KMS-11 (cell line): ENCODE results near the gene FCN2.

Experiments used
- H2AFZ ChIP-seq: fragments of 200-600 bp; sonication (generic); 2 replicates; pipeline ENCODE4 v1.6.1; 2016; ENCODE audit warnings: antibody characterized with exemption, mixed run types, low read depth
- H3K27ac ChIP-seq: fragments of 200-600 bp; sonication (generic); 2 replicates; pipeline ENCODE4 v1.6.1; 2016; ENCODE audit warnings: mild to moderate bottlenecking, mixed run types
- H3K27me3 ChIP-seq: fragments of 200-600 bp; sonication (generic); 2 replicates; pipeline ENCODE4 v1.6.1; 2017; ENCODE audit warnings: mild to moderate bottlenecking, low read depth, mixed run types, moderate library complexity; ENCODE audit not compliant: insufficient read depth
- H3K36me3 ChIP-seq: fragments of 200-600 bp; sonication (generic); 2 replicates; pipeline ENCODE4 v1.6.1; 2017; ENCODE audit warnings: mild to moderate bottlenecking, mixed run types; ENCODE audit not compliant: insufficient read depth
- H3K4me1 ChIP-seq: fragments of 200-600 bp; sonication (generic); 2 replicates; pipeline ENCODE4 v1.6.1; 2016; ENCODE audit warnings: mild to moderate bottlenecking, low read depth, mixed run types; ENCODE audit not compliant: poor library complexity, severe bottlenecking
- H3K4me2 ChIP-seq: fragments of 200-600 bp; sonication (generic); 2 replicates; pipeline ENCODE4 v1.7.0; 2016; ENCODE audit warnings: mild to moderate bottlenecking, mixed run types
- H3K4me3 ChIP-seq: fragments of 200-600 bp; sonication (generic); IDR thresholded peaks from 2 replicates; pipeline ENCODE4 v1.6.1; 2017; ENCODE audit warnings: low read depth, low read length, mixed read lengths; ENCODE audit not compliant: insufficient read depth
- H3K79me2 ChIP-seq: fragments of 200-600 bp; sonication (generic); 2 replicates; pipeline ENCODE4 v1.6.1; 2016; ENCODE audit warnings: low read depth, mixed run types; ENCODE audit not compliant: insufficient read depth
- H3K9ac ChIP-seq: fragments of 200-600 bp; sonication (generic); 2 replicates; pipeline ENCODE4 v1.6.1; 2016; ENCODE audit warnings: mild to moderate bottlenecking, mixed run types
- H4K20me1 ChIP-seq: fragments of 200-600 bp; sonication (generic); 2 replicates; pipeline ENCODE4 v1.6.1; 2016; ENCODE audit warnings: mild to moderate bottlenecking, mixed run types; ENCODE audit not compliant: insufficient read depth
- TF ChIP-seq, protein P1 (sequence below): fragments of 200-600 bp; sonication (generic); conservative IDR thresholded peaks from 2 replicates; pipeline ENCODE4 v1.6.1; 2017; ENCODE audit warnings: low read depth, mild to moderate bottlenecking, antibody characterized with exemption, low read length, moderate library complexity, mixed read lengths

The FCN2 gene

GRCh38 chr9:134930398-134930797, 49.8 kb downstream of the FCN2 start:
- TF ChIP-seq, protein P1, sequence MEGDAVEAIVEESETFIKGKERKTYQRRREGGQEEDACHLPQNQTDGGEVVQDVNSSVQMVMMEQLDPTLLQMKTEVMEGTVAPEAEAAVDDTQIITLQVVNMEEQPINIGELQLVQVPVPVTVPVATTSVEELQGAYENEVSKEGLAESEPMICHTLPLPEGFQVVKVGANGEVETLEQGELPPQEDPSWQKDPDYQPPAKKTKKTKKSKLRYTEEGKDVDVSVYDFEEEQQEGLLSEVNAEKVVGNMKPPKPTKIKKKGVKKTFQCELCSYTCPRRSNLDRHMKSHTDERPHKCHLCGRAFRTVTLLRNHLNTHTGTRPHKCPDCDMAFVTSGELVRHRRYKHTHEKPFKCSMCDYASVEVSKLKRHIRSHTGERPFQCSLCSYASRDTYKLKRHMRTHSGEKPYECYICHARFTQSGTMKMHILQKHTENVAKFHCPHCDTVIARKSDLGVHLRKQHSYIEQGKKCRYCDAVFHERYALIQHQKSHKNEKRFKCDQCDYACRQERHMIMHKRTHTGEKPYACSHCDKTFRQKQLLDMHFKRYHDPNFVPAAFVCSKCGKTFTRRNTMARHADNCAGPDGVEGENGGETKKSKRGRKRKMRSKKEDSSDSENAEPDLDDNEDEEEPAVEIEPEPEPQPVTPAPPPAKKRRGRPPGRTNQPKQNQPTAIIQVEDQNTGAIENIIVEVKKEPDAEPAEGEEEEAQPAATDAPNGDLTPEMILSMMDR: no peak
- Histone ChIP-seq H3K4me2 (no peak overlapping the region), H3K36me3 (no peaks in the 10 kb centered on the region), H3K27ac (no peak overlapping the region), H3K27me3 (peaks cover 47% of the 10 kb centered on the region; the same call in 1 of the 2 replicates), H3K4me1 (no peaks in the 10 kb centered on the region), H3K4me3 (no peak overlapping the region), H3K9ac (no peak overlapping the region), H3K79me2 (no peaks in the 10 kb centered on the region), H2AFZ (no peak overlapping the region), H4K20me1 (no peaks in the 10 kb centered on the region)

DNA sequence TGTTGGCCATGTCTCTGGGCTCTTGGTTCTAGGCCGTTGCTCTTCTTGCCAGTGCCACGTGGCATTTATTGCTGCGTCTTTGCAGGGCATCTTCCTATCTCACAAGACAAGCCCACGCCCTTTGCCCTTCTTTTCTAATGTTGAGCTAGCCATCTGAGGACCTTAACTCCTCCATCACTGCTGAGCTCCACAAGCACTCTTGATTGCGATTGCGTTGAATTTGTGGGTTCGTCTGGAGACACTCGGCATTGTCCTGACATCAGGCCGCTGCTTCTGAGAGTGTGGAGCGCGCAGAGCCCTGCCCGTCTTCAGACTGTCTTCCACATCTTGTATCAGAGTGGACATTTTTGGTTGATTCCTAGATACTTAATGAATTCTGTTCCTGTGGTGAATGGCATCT, 51.6 kb downstream of the FCN2 start:
- Histone ChIP-seq H3K36me3 (no peaks in the 10 kb centered on the region), H3K27me3 (peaks cover 60% of the 10 kb centered on the region), H3K79me2 (no peaks in the 10 kb centered on the region), H4K20me1 (no peaks in the 10 kb centered on the region), H3K27ac (no peak overlapping the region), H3K4me1 (no peaks in the 10 kb centered on the region), H2AFZ (no peak overlapping the region), H3K4me2 (no peak overlapping the region), H3K4me3 (no peak overlapping the region), H3K9ac (no peak overlapping the region)
- TF ChIP-seq, protein P1: no peak

DNA sequence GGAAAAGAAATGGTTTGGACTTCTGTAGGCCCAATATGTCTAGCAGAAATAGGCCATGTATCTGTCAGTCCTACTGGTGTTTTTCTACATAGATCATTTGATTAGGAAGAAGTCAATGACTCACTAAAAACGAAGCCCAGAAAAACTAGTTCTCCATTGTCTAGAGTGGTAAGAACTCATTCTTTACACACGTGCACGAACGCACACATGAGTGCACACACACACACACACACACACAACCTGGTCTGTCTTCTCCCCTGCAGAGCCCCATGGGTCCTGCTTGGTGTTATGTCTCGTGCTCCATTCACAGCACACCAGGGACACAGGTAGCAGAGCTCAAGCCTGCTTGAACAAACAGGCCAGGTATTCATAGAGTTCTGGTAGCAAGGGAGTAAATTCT, 52.0 kb downstream of the FCN2 start:
- Histone ChIP-seq H4K20me1 (no peaks in the 10 kb centered on the region), H3K36me3 (no peaks in the 10 kb centered on the region), H2AFZ (no peak overlapping the region), H3K9ac (no peak overlapping the region), H3K27ac (no peak overlapping the region), H3K4me2 (no peak overlapping the region), H3K4me3 (no peak overlapping the region), H3K4me1 (no peaks in the 10 kb centered on the region), H3K79me2 (no peaks in the 10 kb centered on the region), H3K27me3 (peaks cover 62% of the 10 kb centered on the region)
- TF ChIP-seq, protein P1: no peak

GRCh38 chr9:134933076-134933659, 52.6 kb downstream of the FCN2 start:
- H3K4me1 ChIP-seq: no peaks in the 10 kb centered on the region
- no peak overlapping the region for H3K4me3 ChIP-seq
- no peak overlapping the region for H2AFZ ChIP-seq
- H3K36me3 ChIP-seq: no peaks in the 10 kb centered on the region
- H4K20me1 ChIP-seq: no peaks in the 10 kb centered on the region
- TF ChIP-seq, protein P1: no peak
- H3K9ac ChIP-seq: no peak overlapping the region
- no peaks in the 10 kb centered on the region for H3K79me2 ChIP-seq
- peaks cover 61% of the 10 kb centered on the region for H3K27me3 ChIP-seq
- H3K27ac ChIP-seq: no peak overlapping the region
- no peak overlapping the region for H3K4me2 ChIP-seq
